NCI-H2029 treated with DMSO at 0.1 percent for 48 hours (cell line): Measurements from ENCODE around the gene ZNF716.
"Not testable (repeated sequence)": the region's sequence is repeated elsewhere in the genome, so short reads cannot be mapped to it uniquely, and the experiment has no call there.

Experiments used
- DNase-seq: peaks from one replicate; lab custom pipeline; 2025; lab: John Stamatoyannopoulos, UW

ZNF716 gene

GRCh38 chr7:57449904-57450303, at the start of gene ZNF716:
TSS of gene ZNF716 (plus strand) at chr7:57450177. CDS start at chr7:57450289, 112 bp downstream.
- DNase-seq, result no peak

GRCh38 chr7:57400531-57401155, 49.3 kb upstream of the ZNF716 start:
- no peak for DNase-seq

- not testable (repeated sequence) for DNase-seq
These were observed 46.9 kb upstream of the ZNF716 start for GRCh38 chr7:57403051-57403450.

GRCh38 chr7:57403601-57404342, 46.2 kb upstream of the ZNF716 start:
- no peak for DNase-seq

GRCh38 chr7:57404343-57404966, 45.5 kb upstream of the ZNF716 start:
- DNase-seq, result no peak

GRCh38 chr7:57404967-57405421, 45.0 kb upstream of the ZNF716 start:
- DNase-seq, result no peak

- DNase-seq, result no peak
These were observed 42.9 kb upstream of the ZNF716 start for GRCh38 chr7:57407125-57407524.

- no peak for DNase-seq
These were observed 37.8 kb upstream of the ZNF716 start for GRCh38 chr7:57412168-57412567.

GRCh38 chr7:57412618-57413017, 37.4 kb upstream of the ZNF716 start:
- DNase-seq, result no peak

- DNase-seq, result no peak
These were observed 36.2 kb upstream of the ZNF716 start for GRCh38 chr7:57413529-57414398.

GRCh38 chr7:57414415-57414814, 35.6 kb upstream of the ZNF716 start:
- DNase-seq, result no peak

- DNase-seq, result no peak
These were observed 35.1 kb upstream of the ZNF716 start for GRCh38 chr7:57414852-57415251.

GRCh38 chr7:57415326-57415725, 34.7 kb upstream of the ZNF716 start:
- DNase-seq, result no peak

GRCh38 chr7:57415730-57416129, 34.2 kb upstream of the ZNF716 start:
- no peak for DNase-seq

- no peak for DNase-seq
These were observed 33.2 kb upstream of the ZNF716 start for GRCh38 chr7:57416601-57417358.

- no peak for DNase-seq
These were observed 32.2 kb upstream of the ZNF716 start for GRCh38 chr7:57417736-57418135.

- DNase-seq, result no peak
These were observed 26.2 kb upstream of the ZNF716 start for GRCh38 chr7:57423768-57424167.

- DNase-seq, result no peak
These were observed 25.3 kb upstream of the ZNF716 start for GRCh38 chr7:57424515-57425238.

- no peak for DNase-seq
These were observed 24.6 kb upstream of the ZNF716 start for GRCh38 chr7:57425239-57425944.
